Measurements from ENCODE around the gene NAB1.
"Not testable (repeated sequence)": the region's sequence is repeated elsewhere in the genome, so short reads cannot be mapped to it uniquely, and the experiment has no call there.

NAB1 gene

GRCh38 chr2:190649035-190649797 is at the start of gene NAB1:
NAB1 (plus strand) TSS chr2:190649083; CDS start chr2:190659177, 10,094 bp downstream.
- no peak for DNase-seq

GRCh38 chr2:190599546-190600220 is 49.2 kb upstream of the NAB1 start:
- DNase-seq: no peak

GRCh38 chr2:190600293-190601103 is 48.4 kb upstream of the NAB1 start:
- no peak for DNase-seq

GRCh38 chr2:190603374-190603773 is 45.5 kb upstream of the NAB1 start:
- DNase-seq: no peak

DNA sequence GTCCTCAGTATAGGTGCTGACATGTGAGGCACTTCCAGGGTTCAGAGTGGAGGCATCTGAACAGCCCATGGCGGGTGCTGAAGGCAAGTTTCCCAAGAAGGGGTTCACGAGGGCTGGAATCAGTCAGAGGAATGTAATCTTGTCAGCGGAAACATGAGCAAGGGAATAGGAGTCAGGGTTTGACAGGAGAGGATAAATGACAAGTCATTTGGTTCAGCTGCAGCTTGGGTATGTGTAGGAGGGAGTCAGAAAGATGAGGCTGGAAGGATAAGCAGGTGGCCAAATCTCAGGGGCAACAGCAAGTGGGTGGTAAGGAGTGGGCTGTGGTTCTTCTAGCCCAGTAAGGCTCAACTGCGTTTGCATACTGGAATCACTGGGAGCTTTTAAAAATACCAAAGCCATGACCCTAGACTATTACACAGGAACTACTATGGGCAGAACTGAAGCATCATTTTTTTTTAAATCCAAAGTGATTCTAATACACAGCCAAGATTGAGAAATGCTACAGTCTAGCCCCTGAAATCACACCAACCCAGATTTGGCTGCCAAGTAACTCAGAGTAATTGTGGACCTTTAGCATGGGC is 41.8 kb upstream of the NAB1 start:
- DNase-seq: no peak

GRCh38 chr2:190607657-190608357 is 41.1 kb upstream of the NAB1 start:
- no peak for DNase-seq

DNA sequence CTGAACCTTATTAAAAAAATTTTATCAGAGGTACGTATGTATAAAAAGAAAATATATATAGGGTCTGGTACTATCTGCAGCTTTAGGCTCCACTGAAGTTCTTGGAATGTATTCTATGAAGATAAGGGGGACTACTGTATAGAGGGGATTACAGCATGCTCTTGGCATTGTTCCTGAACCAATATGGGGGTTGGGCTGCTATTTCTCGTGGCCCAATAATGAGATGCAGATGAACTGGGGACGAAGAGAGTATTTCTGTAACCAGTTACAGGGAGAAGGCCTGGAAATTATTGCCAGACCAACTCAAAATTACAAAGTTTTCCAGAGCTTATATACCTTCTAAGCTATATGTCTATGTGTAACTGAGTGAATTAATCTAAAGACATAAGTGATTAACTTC is 40.0 kb upstream of the NAB1 start:
- not testable (repeated sequence) for DNase-seq

- not testable (repeated sequence) for DNase-seq
These were observed 39.5 kb upstream of the NAB1 start for GRCh38 chr2:190609397-190609796.

- not testable (repeated sequence) for DNase-seq
These were observed 38.4 kb upstream of the NAB1 start for GRCh38 chr2:190610528-190610927.

- DNase-seq: no peak
These were observed 33.2 kb upstream of the NAB1 start for GRCh38 chr2:190615555-190616200.

DNA sequence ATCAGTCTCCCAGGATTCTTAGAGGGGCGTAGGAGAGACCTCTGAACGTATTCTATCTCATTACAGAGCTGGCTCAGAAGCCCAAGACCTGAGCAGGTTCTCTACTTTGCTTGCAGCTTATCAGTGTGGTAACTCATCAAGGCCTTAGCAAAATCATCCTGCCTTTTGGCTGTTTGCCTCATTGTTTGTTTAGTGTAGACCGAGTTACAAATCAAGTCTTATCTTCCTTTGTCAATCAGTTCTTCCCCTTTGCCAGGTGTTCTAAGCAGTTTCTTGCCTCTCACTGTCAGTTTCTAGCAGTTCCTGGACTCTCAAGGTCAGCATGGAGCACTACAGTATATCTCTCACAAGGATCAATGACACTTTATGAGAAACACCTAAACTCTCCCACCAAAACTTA is 30.9 kb upstream of the NAB1 start:
- DNase-seq: no peak

- no peak for DNase-seq
These were observed 23.2 kb upstream of the NAB1 start for GRCh38 chr2:190625691-190626090.

GRCh38 chr2:190626641-190627210 is 22.2 kb upstream of the NAB1 start:
- DNase-seq: no peak

DNA sequence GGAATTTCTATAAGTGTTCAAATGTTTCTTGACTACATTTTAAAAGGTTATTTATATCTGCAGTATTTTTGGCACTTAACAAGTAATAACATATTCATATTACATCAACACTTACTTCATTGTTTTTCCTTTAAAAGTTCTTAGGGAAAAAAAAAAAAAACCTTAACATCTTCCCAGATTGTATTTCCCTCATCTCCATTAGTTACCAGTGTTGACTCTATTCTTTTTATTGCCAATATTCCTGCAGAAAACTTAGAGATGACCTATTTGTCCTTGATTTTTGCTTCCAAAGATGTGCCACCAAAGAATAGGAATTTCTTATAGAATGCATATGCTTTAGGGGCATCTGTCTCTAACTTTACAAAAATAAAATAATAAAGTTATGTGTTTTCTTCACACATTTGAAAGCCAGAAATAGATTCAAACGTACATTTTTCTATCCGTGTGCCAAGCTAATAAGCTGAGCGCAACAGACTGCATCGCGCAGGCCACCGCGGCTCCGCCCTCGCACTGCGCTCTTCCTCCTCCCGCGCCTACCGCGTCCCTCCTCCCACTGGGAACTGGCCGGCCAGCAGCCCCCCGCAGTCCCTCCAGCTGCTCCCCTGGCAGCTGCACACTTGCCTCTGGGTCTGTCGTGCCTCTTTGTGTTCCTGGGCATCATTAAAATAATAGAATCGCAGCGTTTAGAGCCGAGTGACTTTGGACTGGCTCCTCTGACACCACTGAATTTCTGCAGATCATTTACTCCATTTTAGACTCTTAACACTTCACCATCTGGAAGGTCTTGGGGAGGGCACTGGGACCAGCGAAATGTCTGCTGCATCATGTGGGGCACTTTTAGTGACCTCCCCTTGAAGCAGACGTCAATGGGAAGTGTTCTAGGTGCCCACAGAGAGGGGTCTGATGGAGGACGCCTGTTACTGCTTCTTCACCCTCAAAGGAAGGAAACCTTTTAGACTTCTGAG is 21.2 kb upstream of the NAB1 start:
- DNase-seq: no peak

GRCh38 chr2:190628591-190629319 is 20.1 kb upstream of the NAB1 start:
- DNase-seq: no peak

- no peak for DNase-seq
These were observed 14.5 kb upstream of the NAB1 start for GRCh38 chr2:190634381-190634780.

- no peak for DNase-seq
These were observed 13.1 kb upstream of the NAB1 start for GRCh38 chr2:190635781-190636180.

DNA sequence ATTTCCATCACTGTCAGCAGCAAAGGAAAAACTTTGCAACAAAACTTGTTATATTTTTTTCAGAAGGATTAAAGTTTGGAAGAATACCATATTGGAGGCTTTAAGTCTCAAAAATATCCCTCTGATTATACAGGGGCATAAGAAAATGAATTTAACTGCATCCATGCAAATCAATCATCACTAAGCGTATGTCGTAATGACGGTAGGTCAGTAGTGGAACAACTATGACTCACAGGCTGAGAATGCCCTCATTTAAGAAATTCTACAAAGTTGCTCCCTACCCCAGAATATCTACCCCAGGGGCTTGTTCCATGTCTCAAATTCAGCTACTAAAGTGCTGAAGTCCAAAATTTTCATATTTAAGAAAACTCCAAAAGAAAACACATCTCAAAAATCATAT is 12.5 kb upstream of the NAB1 start:
- no peak for DNase-seq

DNA sequence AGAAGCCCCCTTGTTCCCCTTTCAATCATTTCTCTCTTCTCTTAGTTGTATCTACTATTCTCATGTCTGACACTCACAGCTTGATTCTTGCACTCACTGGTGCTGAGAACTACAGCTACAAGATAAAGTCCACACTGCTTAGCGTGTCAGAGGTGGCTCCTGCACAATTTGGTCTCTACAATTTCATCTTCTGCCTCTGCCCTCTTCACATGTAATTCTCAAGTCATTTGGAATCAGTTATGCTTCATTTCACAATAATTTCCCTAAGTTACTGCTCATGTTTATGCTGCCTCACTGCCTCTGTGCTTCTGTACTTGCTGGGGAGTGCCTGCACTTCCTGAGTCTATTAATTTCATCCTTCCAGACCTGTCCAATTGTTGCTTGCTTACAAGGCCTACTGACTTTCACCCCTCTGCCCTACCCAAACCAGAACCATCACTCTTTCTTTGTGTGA is 11.6 kb upstream of the NAB1 start:
- DNase-seq: no peak
